ENCODE results near the gene ASB13.

GRCh38 chr10:5697342-5697741 lies 30.9 kb upstream of the ASB13 start:
- TF ChIP-seq GATA3 (IDR thresholded peaks at IDR 0.05; ENCODE audit: low read depth, low read length) = no peak
- TF ChIP-seq GATA2 (IDR thresholded peaks at IDR 0.05; ENCODE audit: low read depth, low read length) = no peak
